Activated CD4-positive, alpha-beta T cell treated with anti-CD3 and anti-CD28 coated beads, Interleukin-2, amount 10 ng/mL, durations not matched to agents 7 days and 5 days (primary cell): Measurements from ENCODE around the gene SNRNP25. TPM values are rescaled to one million over a fixed set of nuclear protein-coding genes. Genes with fewer than 3 reads are reported as not detected.

ENCODE experiments used
- CTCF ChIA-PET: fragments of 350-600 bp; sonication (Branson Sonifier 250); formaldehyde crosslinking; loops from one replicate; lab custom pipeline; 2021; ENCODE audit warnings: antibody characterized with exemption; lab: Charles Lee
- POLR2A ChIA-PET: fragments of 350-600 bp; sonication (Branson Sonifier 250); formaldehyde crosslinking; loops from one replicate; lab custom pipeline; 2021; ENCODE audit warnings: antibody characterized with exemption; lab: Charles Lee
- DNase-seq: peaks from one replicate; pipeline ENCODE4 v3.0.0-alpha.2; 2020
- H3K27ac Mint-ChIP-seq: one replicate; pipeline ENCODE4 v1.8.0; 2021; ENCODE audit warnings: mild to moderate bottlenecking, moderate library complexity, mixed read lengths
- H3K27me3 Mint-ChIP-seq: one replicate; pipeline ENCODE4 v1.8.0; 2021; ENCODE audit warnings: mixed read lengths
- H3K36me3 Mint-ChIP-seq: one replicate; pipeline ENCODE4 v1.8.0; 2021; ENCODE audit warnings: low read depth, mixed read lengths
- H3K4me1 Mint-ChIP-seq: one replicate; pipeline ENCODE4 v1.8.0; 2021; ENCODE audit warnings: mixed read lengths
- H3K4me3 Mint-ChIP-seq: one replicate; pipeline ENCODE4 v1.8.0; 2021; ENCODE audit warnings: mild to moderate bottlenecking, moderate library complexity, mixed read lengths
- H3K9me3 Mint-ChIP-seq: one replicate; pipeline ENCODE4 v1.8.0; 2021; ENCODE audit warnings: mixed read lengths
- total RNA-seq, 2 experiments: library from RNA; stranded (reverse); gene quantifications; one replicate each; pipeline ENCODE4 v1.2.3, GENCODE V29; 2021

The SNRNP25 gene
- total RNA-seq, 2 experiments from 2014 or later = 41.1 to 45.6 TPM

- Mint-ChIP-seq H3K4me1 (peaks cover 35% of the 10 kb centered on the region), H3K36me3 (peaks cover 8% of the 10 kb centered on the region), H3K27ac (peak within 1 kb of the TSS; percentile 86), H3K9me3 (no peaks in the 10 kb centered on the region), H3K4me3 (peak within 1 kb of the TSS; percentile 85), H3K27me3 (peaks cover 22% of the 10 kb centered on the region)
- ChIA-PET CTCF (interaction anchor here (1.4 to 7.0 kb wide), 4 partner anchors 12 to 29 kb away, joined by 5 to 44 read pairs (median 14); no protein-coding TSS in a partner anchor), POLR2A (no interaction called here)
- DNase-seq = peak; percentile 86
Observed at GRCh38 chr16:77807-78443, 24.3 kb downstream of the SNRNP25 start, which contains the start of gene MPG. Gene MPG, plus strand, starts transcription at chr16:78225. Its CDS starts 85 bp downstream, at chr16:78310.

- Mint-ChIP-seq H3K4me1 (peaks cover 39% of the 10 kb centered on the region), H3K27me3 (peaks cover 16% of the 10 kb centered on the region), H3K27ac (peak overlapping the region; percentile 86), H3K9me3 (no peaks in the 10 kb centered on the region), H3K4me3 (peak overlapping the region; percentile 85), H3K36me3 (peaks cover 8% of the 10 kb centered on the region)
- ChIA-PET CTCF (interaction anchor here (1.4 to 7.0 kb wide), 5 partner anchors 9 to 28 kb away, joined by 4 to 44 read pairs (median 9); no protein-coding TSS in a partner anchor), POLR2A (no interaction called here)
- no peak for DNase-seq
Observed at GRCh38 chr16:78444-79150, 25.0 kb downstream of the SNRNP25 start.

GRCh38 chr16:79151-80054 is 25.8 kb downstream of the SNRNP25 start:
- POLR2A ChIA-PET = no interaction called here
- H3K27me3 Mint-ChIP-seq = peaks cover 8% of the 10 kb centered on the region
- CTCF ChIA-PET = interaction anchor here (1.4 to 7.0 kb wide), 3 partner anchors 10 to 18 kb away, joined by 4 to 44 read pairs (median 19); no protein-coding TSS in a partner anchor
- H3K9me3 Mint-ChIP-seq = no peaks in the 10 kb centered on the region
- peaks cover 47% of the 10 kb centered on the region for H3K4me1 Mint-ChIP-seq
- H3K27ac Mint-ChIP-seq = peak overlapping the region; percentile 86
- peak overlapping the region; percentile 85 for H3K4me3 Mint-ChIP-seq
- no peak for DNase-seq
- peaks cover 13% of the 10 kb centered on the region for H3K36me3 Mint-ChIP-seq

GRCh38 chr16:83060-83603 is 29.5 kb downstream of the SNRNP25 start:
- no peak overlapping the region for H3K27ac Mint-ChIP-seq
- CTCF ChIA-PET = interaction anchor here (1.0 to 3.0 kb wide), 5 partner anchors 9 to 23 kb away, joined by 3 to 15 read pairs (median 4); no protein-coding TSS in a partner anchor
- DNase-seq = no peak
- H3K9me3 Mint-ChIP-seq = no peaks in the 10 kb centered on the region
- H3K36me3 Mint-ChIP-seq = peaks cover 22% of the 10 kb centered on the region
- peaks cover 49% of the 10 kb centered on the region for H3K4me1 Mint-ChIP-seq
- H3K4me3 Mint-ChIP-seq = no peak overlapping the region
- POLR2A ChIA-PET = no interaction called here
- no peaks in the 10 kb centered on the region for H3K27me3 Mint-ChIP-seq

- ChIA-PET POLR2A (no interaction called here), CTCF (interaction anchor here (1.0 to 3.0 kb wide), 7 partner anchors 8 to 49 kb away, joined by 3 to 15 read pairs (median 4); no protein-coding TSS in a partner anchor)
- peaks cover 44% of the 10 kb centered on the region for H3K4me1 Mint-ChIP-seq
- no peak overlapping the region for H3K4me3 Mint-ChIP-seq
- H3K9me3 Mint-ChIP-seq = no peaks in the 10 kb centered on the region
- peak overlapping the region; percentile 86 for H3K27ac Mint-ChIP-seq
- H3K27me3 Mint-ChIP-seq = no peaks in the 10 kb centered on the region
- H3K36me3 Mint-ChIP-seq = peaks cover 22% of the 10 kb centered on the region
- peak; percentile 26 for DNase-seq
Observed at GRCh38 chr16:83781-84615, 30.4 kb downstream of the SNRNP25 start.

- Mint-ChIP-seq H3K4me1 (peaks cover 37% of the 10 kb centered on the region), H3K9me3 (no peaks in the 10 kb centered on the region), H3K27ac (peak overlapping the region; percentile 86), H3K36me3 (peaks cover 19% of the 10 kb centered on the region), H3K27me3 (no peaks in the 10 kb centered on the region), H3K4me3 (no peak overlapping the region)
- ChIA-PET CTCF (interaction anchor here (0.6 to 3.0 kb wide), 8 partner anchors 9 to 149 kb away, joined by 3 to 15 read pairs (median 4); no protein-coding TSS in a partner anchor), POLR2A (no interaction called here)
- DNase-seq = peak; percentile 41
Observed at GRCh38 chr16:84718-85406, 31.2 kb downstream of the SNRNP25 start.

- Mint-ChIP-seq H3K9me3 (no peaks in the 10 kb centered on the region), H3K27ac (peak overlapping the region; percentile 86), H3K4me1 (peaks cover 37% of the 10 kb centered on the region), H3K27me3 (no peaks in the 10 kb centered on the region), H3K4me3 (no peak overlapping the region), H3K36me3 (peaks cover 18% of the 10 kb centered on the region)
- ChIA-PET CTCF (interaction anchor here (0.6 to 3.0 kb wide), 5 partner anchors 9 to 148 kb away, joined by 3 to 15 read pairs (median 4); no protein-coding TSS in a partner anchor), POLR2A (interaction anchor here (0.6 kb wide), 1 partner anchor 161 kb away, joined by 7 read pairs; no protein-coding TSS in a partner anchor)
- no peak for DNase-seq
Observed at GRCh38 chr16:85407-85782, 31.8 kb downstream of the SNRNP25 start.

- H3K27me3 Mint-ChIP-seq = no peaks in the 10 kb centered on the region
- H3K4me3 Mint-ChIP-seq = no peak overlapping the region
- POLR2A ChIA-PET = interaction anchor here (0.6 kb wide), 1 partner anchor 161 kb away, joined by 7 read pairs; no protein-coding TSS in a partner anchor
- H3K4me1 Mint-ChIP-seq = peaks cover 37% of the 10 kb centered on the region
- no peaks in the 10 kb centered on the region for H3K9me3 Mint-ChIP-seq
- no peak for DNase-seq
- peaks cover 22% of the 10 kb centered on the region for H3K36me3 Mint-ChIP-seq
- CTCF ChIA-PET = interaction anchor here (1.3 to 3.0 kb wide), 3 partner anchors 9 to 11 kb away, joined by 3 to 15 read pairs (median 6); no protein-coding TSS in a partner anchor
- H3K27ac Mint-ChIP-seq = peak overlapping the region; percentile 41
Observed at GRCh38 chr16:85865-86264, 32.2 kb downstream of the SNRNP25 start.

GRCh38 chr16:86483-86952 is 32.9 kb downstream of the SNRNP25 start:
- H3K4me1 Mint-ChIP-seq = peaks cover 37% of the 10 kb centered on the region
- peaks cover 22% of the 10 kb centered on the region for H3K36me3 Mint-ChIP-seq
- ChIA-PET CTCF (interaction anchor here (1.0 to 1.9 kb wide), 2 partner anchors 12 to 20 kb away, joined by 4 to 5 read pairs; no protein-coding TSS in a partner anchor), POLR2A (no interaction called here)
- no peak for DNase-seq
- H3K27me3 Mint-ChIP-seq = no peaks in the 10 kb centered on the region
- H3K27ac Mint-ChIP-seq = no peak overlapping the region
- H3K4me3 Mint-ChIP-seq = no peak overlapping the region
- H3K9me3 Mint-ChIP-seq = no peaks in the 10 kb centered on the region

GRCh38 chr16:88613-89012 is 35.0 kb downstream of the SNRNP25 start:
- Mint-ChIP-seq H3K36me3 (peaks cover 18% of the 10 kb centered on the region), H3K9me3 (no peaks in the 10 kb centered on the region), H3K4me1 (peaks cover 25% of the 10 kb centered on the region), H3K4me3 (no peak overlapping the region), H3K27ac (no peak overlapping the region), H3K27me3 (no peaks in the 10 kb centered on the region)
- ChIA-PET POLR2A (interaction anchor here (0.6 kb wide), 1 partner anchor 39 kb away, joined by 9 read pairs; no protein-coding TSS in a partner anchor), CTCF (interaction anchor here (1.3 to 2.2 kb wide), 4 partner anchors 8 to 23 kb away, joined by 4 to 9 read pairs (median 8); no protein-coding TSS in a partner anchor)
- no peak for DNase-seq
